Liver (tissue), 3 donors: Measurements from ENCODE around the gene RWDD3.

Source experiments
- CTCF ChIP-seq: fragments of 150-350 bp; IDR thresholded peaks from 2 replicates; pipeline ENCODE4 v1.5.1; 2017; ENCODE audit warnings: improper control_type of control experiment, low read depth, low read length; ENCODE audit not compliant: missing input control
- JUND ChIP-seq, 2 donors: IDR thresholded peaks; 2 replicates each; pipeline ENCODE4 v1.6.1; 2016; ENCODE audit warnings: antibody characterized with exemption in 2 of 2
- MAX ChIP-seq: IDR thresholded peaks from 2 replicates; pipeline ENCODE4 v1.6.1; 2016; ENCODE audit warnings: antibody characterized with exemption
- ZBTB33 ChIP-seq: IDR thresholded peaks from 2 replicates; pipeline ENCODE4 v1.6.1; 2016; ENCODE audit warnings: antibody characterized with exemption
- donor health status: healthy.
- donor health status: healthy.

GRCh38 chr1:95284420-95284819 lies 50.4 kb downstream of the RWDD3 start:
- no peak for TF ChIP-seq MAX
- no peak for TF ChIP-seq JUND (IDR thresholded peaks at IDR 0.05)
- no peak for TF ChIP-seq ZBTB33
- TF ChIP-seq CTCF, result no peak
